OCI-LY7 (cell line): ENCODE data around the gene CDC5L. TPM values are rescaled to one million over a fixed set of nuclear protein-coding genes. Genes with fewer than 3 reads are reported as not detected.

Experiments used
- BruUV-seq: library from RNA; stranded (reverse); fragments of 400-500 nt; replicated peaks from 2 replicates; lab custom pipeline; 2021; lab: Mats Ljungman, UMichigan
- CTCF ChIA-PET: fragments of 300-600 bp; sonication (Branson Sonifier 250); formaldehyde crosslinking; loops from one replicate; lab custom pipeline; 2022; ENCODE audit warnings: antibody characterized with exemption; ENCODE audit not compliant: unreplicated experiment; lab: Charles Lee
- POLR2A ChIA-PET: fragments of 300-600 bp; sonication (Branson Sonifier 250); formaldehyde crosslinking; loops from one replicate; lab custom pipeline; 2022; ENCODE audit warnings: antibody characterized with exemption; lab: Charles Lee
- DNase-seq: peaks from one replicate; pipeline ENCODE4 v3.0.0-alpha.2; 2015; ENCODE audit warnings: low spot score
- H2AFZ ChIP-seq: fragments of 200-600 bp; sonication (generic), shearing (Covaris generic); 2 replicates; pipeline ENCODE4 v1.6.1; 2014; ENCODE audit warnings: mild to moderate bottlenecking, antibody characterized with exemption, low read length, moderate library complexity
- H3K27ac ChIP-seq: fragments of 200-600 bp; sonication (generic); 2 replicates; pipeline ENCODE4 v1.5.1; 2014; ENCODE audit warnings: mixed run types, low read depth, mild to moderate bottlenecking, moderate library complexity, low read length, inconsistent platforms; ENCODE audit not compliant: poor library complexity, severe bottlenecking
- H3K36me3 ChIP-seq: fragments of 200-600 bp; sonication (generic); 2 replicates; pipeline ENCODE4 v1.6.1; 2014; ENCODE audit warnings: mild to moderate bottlenecking, antibody characterized with exemption, low read length, moderate library complexity, mixed read lengths; ENCODE audit not compliant: insufficient read depth
- H3K4me1 ChIP-seq: fragments of 200-600 bp; sonication (generic); 2 replicates; pipeline ENCODE4 v1.5.1; 2014; ENCODE audit warnings: mild to moderate bottlenecking, low read length; ENCODE audit not compliant: insufficient read depth, poor library complexity, severe bottlenecking
- H3K4me2 ChIP-seq: fragments of 200-600 bp; sonication (generic); 2 replicates; pipeline ENCODE4 v1.6.1; 2014; ENCODE audit warnings: mild to moderate bottlenecking, low read length
- H3K4me3 ChIP-seq: fragments of 200-600 bp; sonication (generic); 2 replicates; pipeline ENCODE4 v1.5.1; 2014; ENCODE audit warnings: mild to moderate bottlenecking, low read depth, low read length; ENCODE audit not compliant: poor library complexity, severe bottlenecking
- H3K79me2 ChIP-seq: fragments of 200-600 bp; sonication (generic); 2 replicates; pipeline ENCODE4 v1.6.1; 2016; ENCODE audit warnings: low read depth, mild to moderate bottlenecking, low read length, moderate library complexity, mixed read lengths; ENCODE audit not compliant: insufficient read depth
- H3K9me2 ChIP-seq: fragments of 200-600 bp; sonication (generic); 2 replicates; pipeline ENCODE4 v1.6.1; 2016; ENCODE audit warnings: mild to moderate bottlenecking, low read length, mixed read lengths; ENCODE audit not compliant: insufficient read depth
- H3K9me3 ChIP-seq: fragments of 200-600 bp; sonication (generic); 2 replicates; pipeline ENCODE4 v1.6.1; 2014; ENCODE audit warnings: mild to moderate bottlenecking, mixed run types, low read length, mixed read lengths
- H4K20me1 ChIP-seq: fragments of 200-600 bp; sonication (generic); 2 replicates; pipeline ENCODE4 v1.6.1; 2014; ENCODE audit warnings: mild to moderate bottlenecking, antibody characterized with exemption, low read length, moderate library complexity, mixed read lengths; ENCODE audit not compliant: insufficient read depth
- EZH2phosphoT487 ChIP-seq: fragments of 200-600 bp; sonication (generic); IDR thresholded peaks from 2 replicates; pipeline ENCODE4 v1.6.1; 2018; ENCODE audit warnings: low read depth, borderline replicate concordance, mild to moderate bottlenecking, mixed run types, antibody characterized with exemption, low read length, moderate library complexity, mixed read lengths
- intact Hi-C: fragments of 100-400 bp; cut with micrococcal nuclease; formaldehyde crosslinking; loops from one replicate; pipeline ENCODE4 v1.10.0; 2022; ENCODE audit not compliant: unreplicated experiment
- total RNA-seq, 2 experiments: library from RNA; depleted of rRNA in 1 of 2; stranded (reverse); fragments of >200 nt in 1 of 2; shearing (Covaris generic) in 1 of 2; gene quantifications; 2 replicates each; pipeline ENCODE4 v1.2.3, GENCODE V29; 2014 to 2022
- TF ChIP-seq, protein P1 (sequence below): fragments of 200-600 bp; sonication (generic); conservative IDR thresholded peaks from 2 replicates; pipeline ENCODE4 v1.5.1; 2014; ENCODE audit warnings: mild to moderate bottlenecking, antibody characterized with exemption, low read length, moderate library complexity, mixed read lengths

The CDC5L gene
- total RNA-seq, 2 experiments from 2014 or later: 21.5 to 24.0 TPM

DNA sequence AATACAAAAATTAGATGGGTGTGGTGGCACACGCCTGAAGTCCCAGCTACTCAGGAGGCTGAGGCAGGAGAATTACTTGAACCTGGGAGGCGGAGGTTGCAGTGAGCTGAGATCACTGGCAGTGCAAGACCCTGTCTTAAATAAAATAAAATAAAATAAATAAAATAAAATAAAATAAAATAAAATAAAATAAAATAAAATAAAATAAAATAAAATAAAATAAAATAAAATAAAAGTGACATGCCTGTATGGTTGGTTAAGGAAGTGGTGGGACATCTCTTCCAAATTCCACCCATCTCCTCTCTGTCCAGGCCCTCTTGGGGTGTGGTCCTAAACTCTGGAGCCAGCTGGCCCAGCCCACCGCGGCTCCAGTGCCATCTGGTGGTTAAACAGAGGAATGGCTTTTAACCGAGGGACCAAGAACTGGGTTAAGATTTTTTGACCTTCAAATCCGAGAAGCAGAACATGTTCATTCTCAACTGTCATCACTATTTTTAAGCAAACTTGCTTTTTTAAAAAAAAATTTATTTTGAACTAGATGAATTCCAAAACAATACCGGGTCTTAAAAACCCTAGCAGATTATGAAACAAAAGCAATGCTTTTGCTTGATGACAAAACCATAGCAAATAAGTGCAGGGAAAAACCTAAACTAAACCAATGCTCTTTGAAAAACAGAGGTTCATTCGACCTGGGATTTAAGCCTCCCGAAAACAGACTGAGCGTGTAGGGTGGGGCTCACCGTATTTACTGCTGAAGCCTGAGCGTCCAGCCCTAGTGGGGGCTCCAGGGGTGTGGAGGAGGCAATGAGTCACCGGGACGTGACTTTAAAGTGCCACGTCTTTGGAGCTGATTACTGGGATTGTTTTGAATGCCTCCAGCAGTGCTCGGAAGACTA, 68.8 kb downstream of the CDC5L start:
- Histone ChIP-seq H3K27ac (no peak overlapping the region), H3K4me1 (no peaks in the 10 kb centered on the region), H3K36me3 (peaks cover 13% of the 10 kb centered on the region), H3K79me2 (no peaks in the 10 kb centered on the region), H3K4me3 (no peak overlapping the region), H3K9me2 (no peaks in the 10 kb centered on the region), H3K9me3 (no peaks in the 10 kb centered on the region), H3K4me2 (no peak overlapping the region), H2AFZ (no peak overlapping the region), H4K20me1 (no peaks in the 10 kb centered on the region)
- ChIA-PET POLR2A (interaction anchor here (1.1 kb wide), 1 partner anchor 10 kb away, joined by 4 read pairs; no protein-coding TSS in a partner anchor), CTCF (no interaction called here)
- DNase-seq: peak; percentile 66
- no TSS peak for BruUV-seq
- no peak for TF ChIP-seq EZH2phosphoT487
- TF ChIP-seq, protein P1, sequence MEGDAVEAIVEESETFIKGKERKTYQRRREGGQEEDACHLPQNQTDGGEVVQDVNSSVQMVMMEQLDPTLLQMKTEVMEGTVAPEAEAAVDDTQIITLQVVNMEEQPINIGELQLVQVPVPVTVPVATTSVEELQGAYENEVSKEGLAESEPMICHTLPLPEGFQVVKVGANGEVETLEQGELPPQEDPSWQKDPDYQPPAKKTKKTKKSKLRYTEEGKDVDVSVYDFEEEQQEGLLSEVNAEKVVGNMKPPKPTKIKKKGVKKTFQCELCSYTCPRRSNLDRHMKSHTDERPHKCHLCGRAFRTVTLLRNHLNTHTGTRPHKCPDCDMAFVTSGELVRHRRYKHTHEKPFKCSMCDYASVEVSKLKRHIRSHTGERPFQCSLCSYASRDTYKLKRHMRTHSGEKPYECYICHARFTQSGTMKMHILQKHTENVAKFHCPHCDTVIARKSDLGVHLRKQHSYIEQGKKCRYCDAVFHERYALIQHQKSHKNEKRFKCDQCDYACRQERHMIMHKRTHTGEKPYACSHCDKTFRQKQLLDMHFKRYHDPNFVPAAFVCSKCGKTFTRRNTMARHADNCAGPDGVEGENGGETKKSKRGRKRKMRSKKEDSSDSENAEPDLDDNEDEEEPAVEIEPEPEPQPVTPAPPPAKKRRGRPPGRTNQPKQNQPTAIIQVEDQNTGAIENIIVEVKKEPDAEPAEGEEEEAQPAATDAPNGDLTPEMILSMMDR: peak; percentile 89
- intact Hi-C loops: loop anchor here (1.0 kb wide), 2 partner anchors 26 to 188 kb away; no protein-coding TSS in a partner anchor

DNA sequence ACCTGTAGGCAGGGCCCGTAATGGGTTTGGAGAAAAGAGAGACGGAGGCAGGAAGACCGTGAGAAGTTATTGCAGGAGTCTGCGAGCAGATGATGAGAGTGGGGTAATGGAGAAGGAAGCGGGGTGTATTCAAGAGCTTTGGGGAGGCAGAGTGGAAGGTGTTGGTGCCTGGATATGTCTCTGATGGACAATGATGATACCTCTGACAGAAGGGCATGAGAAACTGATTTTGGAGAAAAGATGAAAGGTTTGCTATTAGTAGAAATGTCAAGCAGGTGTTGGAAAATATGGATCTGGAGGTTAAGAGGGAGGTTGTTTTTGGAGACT, 69.4 kb downstream of the CDC5L start:
- Histone ChIP-seq H3K4me3 (no peak overlapping the region), H3K27ac (no peak overlapping the region), H3K4me1 (no peaks in the 10 kb centered on the region), H3K9me3 (no peaks in the 10 kb centered on the region), H3K4me2 (no peak overlapping the region), H2AFZ (no peak overlapping the region), H3K36me3 (peaks cover 8% of the 10 kb centered on the region), H3K79me2 (no peaks in the 10 kb centered on the region), H3K9me2 (no peaks in the 10 kb centered on the region), H4K20me1 (no peaks in the 10 kb centered on the region)
- DNase-seq: no peak
- TF ChIP-seq, protein P1: no peak
- TF ChIP-seq EZH2phosphoT487: no peak
- POLR2A ChIA-PET: no interaction called here
- intact Hi-C loops: loop anchor here (1.0 kb wide), 2 partner anchors 27 to 189 kb away; no protein-coding TSS in a partner anchor
- CTCF ChIA-PET: no interaction called here
- no TSS peak for BruUV-seq

DNA sequence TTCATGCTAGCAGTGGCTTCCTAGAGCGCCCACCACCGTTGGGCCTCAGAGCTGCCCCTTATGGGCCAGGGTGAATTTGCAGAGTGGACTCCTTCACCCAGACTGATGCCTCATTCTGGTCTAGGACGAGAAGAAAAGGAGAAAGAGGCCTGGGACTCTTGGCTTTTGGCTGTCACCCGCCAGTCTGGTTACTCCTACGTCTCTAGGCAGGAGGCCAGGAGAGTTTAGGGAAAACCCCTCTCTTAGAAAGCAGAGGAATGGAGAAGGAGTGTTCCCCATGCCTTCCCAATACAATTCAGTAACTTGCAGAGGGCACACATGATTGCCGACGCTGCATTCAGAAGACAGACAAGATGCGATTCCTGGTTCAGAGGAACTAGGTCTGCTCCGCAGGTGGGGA, 70.1 kb downstream of the CDC5L start:
- Histone ChIP-seq H3K4me1 (no peaks in the 10 kb centered on the region), H3K9me2 (no peaks in the 10 kb centered on the region), H2AFZ (no peak overlapping the region), H4K20me1 (no peaks in the 10 kb centered on the region), H3K27ac (no peak overlapping the region), H3K4me3 (no peak overlapping the region), H3K79me2 (no peaks in the 10 kb centered on the region), H3K9me3 (no peaks in the 10 kb centered on the region), H3K4me2 (no peak overlapping the region), H3K36me3 (peaks cover 4% of the 10 kb centered on the region)
- no peak for TF ChIP-seq EZH2phosphoT487
- TF ChIP-seq, protein P1: no peak
- POLR2A ChIA-PET: interaction anchor here (1.3 kb wide), 1 partner anchor 26 kb away, joined by 4 read pairs; no protein-coding TSS in a partner anchor
- BruUV-seq: no TSS peak
- no peak for DNase-seq
- intact Hi-C loops: no loop called here
- CTCF ChIA-PET: no interaction called here
